GM19455 (cell line): Measurements from ENCODE around the gene DGCR8.

Experiments used
- ATAC-seq: cut with Tn5 transposase; IDR thresholded peaks from one replicate; pipeline ENCODE4 v1.9.1; 2021; ENCODE audit not compliant: unreplicated experiment

DGCR8 gene

DNA sequence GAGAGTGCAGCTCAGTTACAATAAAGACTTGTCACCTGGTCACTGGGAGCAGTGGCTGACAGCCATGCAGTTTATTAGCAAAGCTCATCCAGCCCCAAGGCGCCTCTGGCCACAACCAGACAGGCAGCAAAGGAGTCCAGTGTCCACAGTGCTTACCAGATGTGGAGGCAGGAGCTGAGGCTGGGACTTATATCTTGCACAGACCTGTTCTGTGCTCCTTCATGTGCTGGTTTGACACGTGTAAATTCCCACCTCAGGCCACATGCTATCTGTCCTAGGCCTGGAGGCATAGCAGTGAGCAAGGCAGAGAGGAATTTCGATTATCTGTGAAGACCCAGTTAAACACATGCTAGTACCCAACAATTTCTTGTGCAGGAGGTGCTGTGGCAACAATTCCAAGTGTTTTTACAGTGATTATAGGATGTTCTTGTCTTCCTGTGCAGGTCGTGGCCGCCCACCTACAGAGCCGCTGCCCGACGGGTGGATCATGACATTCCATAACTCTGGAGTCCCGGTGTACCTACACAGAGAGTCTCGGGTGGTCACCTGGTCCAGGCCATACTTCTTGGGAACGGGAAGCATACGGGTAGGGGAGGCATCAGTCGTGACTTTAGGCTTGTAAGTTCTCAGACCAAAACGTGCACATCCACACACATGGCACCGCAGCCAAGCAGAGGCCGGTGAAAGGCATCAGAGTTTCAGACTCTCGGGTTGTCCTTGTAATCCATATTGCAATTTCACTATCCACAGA, 9.4 kb downstream of the DGCR8 start:
- ATAC-seq, result no peak

DNA sequence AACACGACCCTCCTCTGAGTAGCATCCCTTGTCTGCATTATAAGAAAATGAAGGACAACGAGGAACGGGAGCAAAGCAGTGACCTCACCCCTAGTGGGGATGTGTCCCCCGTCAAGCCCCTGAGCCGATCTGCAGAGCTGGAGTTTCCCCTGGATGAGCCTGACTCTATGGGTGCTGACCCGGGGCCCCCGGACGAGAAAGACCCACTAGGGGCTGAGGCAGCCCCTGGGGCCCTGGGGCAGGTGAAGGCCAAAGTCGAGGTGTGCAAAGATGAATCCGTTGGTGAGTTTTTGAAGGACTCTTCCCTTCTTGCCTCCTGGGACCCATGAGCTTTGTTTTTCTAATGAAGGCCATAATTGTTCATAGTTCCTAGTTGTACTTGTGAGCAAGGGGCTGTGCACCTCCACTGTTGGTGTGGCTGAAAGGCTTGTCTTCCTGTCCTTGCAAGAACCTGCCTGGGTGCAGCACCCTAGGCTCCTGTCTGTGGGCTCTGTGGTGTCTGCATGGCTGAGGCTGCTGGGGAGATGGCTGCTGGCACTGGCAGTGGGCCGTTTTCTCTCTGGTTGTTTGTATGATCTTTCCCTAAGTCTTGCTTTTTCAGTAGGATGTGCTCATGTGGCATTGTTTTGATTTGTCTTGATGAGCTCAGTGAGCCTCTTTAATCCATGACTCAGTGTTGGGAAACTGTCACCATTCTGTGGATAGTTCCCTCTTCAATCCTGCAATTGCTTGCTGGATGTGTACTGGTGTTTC, 10.1 kb downstream of the DGCR8 start:
- ATAC-seq, result no peak

DNA sequence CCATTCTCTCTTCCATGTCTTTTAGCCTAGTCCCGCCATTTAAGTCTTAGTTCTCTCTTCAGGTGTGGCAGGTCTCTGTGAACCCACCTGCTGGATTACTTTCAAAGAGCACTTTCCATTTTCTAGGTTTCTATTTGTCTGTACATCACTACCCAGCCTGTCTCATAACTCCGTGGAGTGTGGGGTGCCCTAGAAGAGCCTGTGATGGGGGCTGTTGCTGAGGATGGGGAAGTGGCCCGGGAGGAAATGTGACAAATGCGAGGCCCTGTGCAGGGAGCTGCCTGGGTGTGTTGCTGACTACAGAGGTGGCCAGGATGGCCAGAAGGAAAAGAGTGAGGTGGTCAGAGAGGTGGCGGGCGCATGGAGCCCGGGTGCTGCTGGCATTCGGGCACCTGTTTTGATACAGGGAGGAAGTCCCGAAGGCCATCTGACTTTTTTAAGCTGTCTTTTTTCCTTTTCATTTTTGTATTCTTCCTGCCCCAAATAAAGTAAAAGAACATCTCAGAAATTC, 10.7 kb downstream of the DGCR8 start:
- ATAC-seq, result no peak

DNA sequence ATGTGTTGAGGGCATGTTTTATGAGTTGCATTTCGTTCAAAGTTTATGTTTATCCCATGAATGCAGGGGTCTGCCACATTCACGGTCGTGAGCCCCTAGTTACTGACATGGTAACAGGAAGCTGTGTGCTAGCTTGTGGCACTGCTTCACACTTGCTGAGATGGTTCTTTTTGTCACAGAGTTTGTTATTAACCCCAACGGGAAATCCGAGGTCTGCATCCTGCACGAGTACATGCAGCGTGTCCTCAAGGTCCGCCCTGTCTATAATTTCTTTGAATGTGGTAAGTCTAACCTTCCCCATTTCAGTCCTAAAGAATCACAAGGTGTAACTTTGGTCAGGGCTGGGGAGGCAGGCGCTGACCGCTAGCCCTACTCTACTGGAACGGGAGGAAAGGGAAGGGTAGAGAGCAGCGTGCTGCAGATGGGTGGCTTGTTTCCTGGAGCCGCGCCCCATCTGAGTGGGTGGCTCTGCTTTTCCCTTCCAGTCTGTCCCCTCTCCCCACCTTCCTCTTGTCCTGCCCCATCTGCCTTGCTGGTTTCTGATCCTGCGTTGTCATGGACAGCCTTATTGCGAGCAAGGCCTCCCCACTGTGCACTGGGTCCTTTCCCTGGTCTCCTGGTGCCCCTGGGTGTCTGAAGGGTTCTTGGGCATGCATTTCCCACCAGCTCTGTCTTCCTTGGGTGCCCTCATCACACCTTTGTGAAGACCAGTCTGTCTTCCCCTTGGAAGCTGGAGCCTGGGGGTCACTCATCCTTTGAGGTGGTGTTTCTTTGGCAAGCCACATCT, 11.8 kb downstream of the DGCR8 start:
- ATAC-seq, result no peak

DNA sequence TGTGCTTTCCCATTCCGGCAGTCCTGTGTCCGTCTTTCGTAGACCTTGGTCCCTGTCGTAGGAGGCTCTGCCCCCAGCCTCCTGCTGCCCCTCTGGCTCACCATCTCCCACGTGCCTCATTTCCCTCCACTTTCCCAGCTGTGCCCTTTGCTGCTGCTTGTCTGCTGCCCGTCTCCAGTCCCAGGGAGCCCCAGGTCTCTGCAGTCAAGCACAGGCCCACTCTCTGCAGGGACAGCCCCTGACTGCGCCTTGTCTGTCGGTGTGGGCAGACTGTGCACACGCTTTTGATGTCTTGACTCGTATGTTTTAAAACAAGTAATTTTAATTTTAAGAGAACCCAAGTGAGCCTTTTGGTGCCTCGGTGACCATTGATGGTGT, 12.4 kb downstream of the DGCR8 start:
- no peak for ATAC-seq

DNA sequence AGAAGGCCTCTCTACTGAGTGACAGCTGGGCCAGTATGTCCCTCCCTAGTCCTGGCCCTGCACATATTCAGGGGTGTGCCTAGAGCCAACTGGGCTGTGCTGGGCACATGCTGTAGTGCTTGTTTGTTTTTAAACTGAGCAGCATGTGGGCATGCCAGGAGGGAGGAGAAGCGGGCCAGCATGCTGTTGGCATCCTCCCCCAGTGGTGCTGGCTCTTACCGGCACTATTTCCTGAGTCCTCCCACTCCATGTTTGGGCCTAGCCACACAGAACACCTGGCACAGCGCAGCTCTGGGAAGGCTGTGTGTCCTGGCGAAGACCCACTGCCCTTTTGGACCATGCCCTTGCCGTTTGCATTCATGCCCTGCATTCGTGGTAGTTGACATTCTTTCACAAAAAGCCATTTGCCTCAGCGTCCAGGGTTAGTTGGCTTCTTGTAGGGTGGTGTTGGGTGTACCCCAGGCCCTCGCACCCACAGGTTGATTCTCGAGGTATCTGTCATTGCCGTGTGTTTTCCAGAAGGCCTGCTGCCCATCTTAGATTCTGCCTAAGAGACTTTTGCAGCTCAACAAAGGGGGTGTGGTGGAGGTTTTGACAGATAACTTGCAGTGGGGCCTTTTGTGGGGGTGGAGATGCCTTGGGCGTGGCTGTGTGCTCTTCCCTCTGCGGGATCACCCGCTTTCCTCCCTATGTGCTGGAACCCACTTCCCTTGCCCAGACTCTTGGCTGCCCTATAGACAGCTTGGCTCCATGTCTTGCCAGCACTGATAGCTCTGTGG, 13.6 kb downstream of the DGCR8 start:
- ATAC-seq, result no peak

DNA sequence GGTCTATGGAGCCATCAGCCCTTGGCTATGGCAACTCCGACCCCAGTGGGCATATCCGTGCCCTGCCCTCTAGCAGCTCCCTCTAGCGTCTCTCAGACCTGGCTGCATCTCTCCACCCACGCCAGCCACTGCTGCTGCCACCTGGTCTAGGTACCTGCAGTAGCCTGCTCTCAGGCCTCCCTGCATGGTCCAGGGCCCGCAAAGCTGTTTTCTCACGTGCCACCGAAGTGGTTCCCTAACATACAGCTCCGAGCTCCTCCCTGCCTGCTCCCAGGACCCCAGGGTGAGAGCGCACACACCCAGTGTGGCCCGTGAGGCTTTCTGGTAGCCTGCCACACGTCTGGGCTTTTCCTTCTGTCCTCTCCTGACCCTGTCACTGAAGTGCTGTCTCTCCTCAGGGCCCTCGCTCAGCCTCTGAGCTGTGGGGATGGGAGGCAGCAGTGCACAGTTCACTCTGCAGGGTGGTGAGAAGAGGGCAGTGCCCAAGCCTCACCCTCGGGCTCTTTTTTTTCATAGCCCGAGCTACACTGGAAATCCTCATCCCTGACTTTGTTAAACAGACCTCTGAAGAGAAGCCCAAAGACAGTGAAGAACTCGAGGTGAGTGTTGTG, 14.3 kb downstream of the DGCR8 start:
- no peak for ATAC-seq

DNA sequence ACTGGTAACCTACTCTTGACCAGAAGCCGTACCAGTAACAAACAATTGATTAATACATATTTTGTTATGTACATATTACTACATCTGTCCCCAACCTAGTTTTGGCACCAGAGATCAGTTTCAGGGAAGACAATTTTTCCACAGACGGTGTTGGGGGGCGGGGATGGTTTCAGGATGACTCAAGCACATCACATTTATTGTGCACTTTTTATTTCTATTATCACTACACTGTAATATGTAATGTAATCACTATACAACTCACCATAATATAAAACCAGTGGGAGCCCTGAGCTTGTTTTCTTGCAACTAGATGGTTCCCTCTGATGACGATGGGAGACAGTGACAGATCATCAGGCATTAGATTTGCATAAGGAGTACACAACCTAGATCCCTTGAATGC, 15.5 kb downstream of the DGCR8 start:
- ATAC-seq, result no peak

DNA sequence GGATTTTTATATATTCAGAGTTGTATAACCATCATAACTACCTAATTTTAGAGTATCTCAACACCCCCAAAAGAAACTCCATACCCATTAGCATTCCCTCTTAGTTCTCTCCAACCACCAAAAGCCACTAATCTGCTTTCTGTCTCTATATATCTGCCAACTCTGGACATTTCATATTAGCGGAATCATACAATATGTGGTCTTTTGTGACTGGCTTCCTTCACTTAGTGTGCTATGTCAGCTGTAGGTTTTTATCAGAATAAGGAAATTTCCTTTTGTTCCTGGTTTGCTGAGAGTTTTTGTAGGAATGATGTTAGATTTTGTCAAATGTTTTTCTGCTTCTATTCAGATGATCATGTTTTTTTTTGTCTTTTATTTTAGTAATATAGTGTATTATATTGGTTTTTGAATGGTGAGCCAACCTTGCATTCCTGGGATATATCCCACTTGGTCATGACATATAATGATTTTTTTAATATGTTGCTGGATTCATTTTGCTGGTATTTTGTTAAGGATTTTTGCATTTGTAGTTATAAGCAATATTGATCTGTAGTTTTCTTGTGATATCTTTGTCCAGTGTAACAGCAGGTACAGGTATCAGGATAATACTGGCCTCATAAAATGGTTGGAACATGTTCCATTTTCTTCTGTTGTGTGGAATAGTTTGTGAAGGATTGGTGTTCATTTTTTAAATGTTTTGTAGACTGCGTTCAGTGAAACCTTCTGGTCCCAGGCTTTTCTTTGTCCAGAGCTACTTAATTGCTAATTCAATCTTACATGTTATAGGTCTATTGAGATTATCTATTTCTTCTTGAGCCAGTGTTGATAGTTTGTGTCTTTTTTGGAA, 16.8 kb downstream of the DGCR8 start:
- ATAC-seq, result no peak

DNA sequence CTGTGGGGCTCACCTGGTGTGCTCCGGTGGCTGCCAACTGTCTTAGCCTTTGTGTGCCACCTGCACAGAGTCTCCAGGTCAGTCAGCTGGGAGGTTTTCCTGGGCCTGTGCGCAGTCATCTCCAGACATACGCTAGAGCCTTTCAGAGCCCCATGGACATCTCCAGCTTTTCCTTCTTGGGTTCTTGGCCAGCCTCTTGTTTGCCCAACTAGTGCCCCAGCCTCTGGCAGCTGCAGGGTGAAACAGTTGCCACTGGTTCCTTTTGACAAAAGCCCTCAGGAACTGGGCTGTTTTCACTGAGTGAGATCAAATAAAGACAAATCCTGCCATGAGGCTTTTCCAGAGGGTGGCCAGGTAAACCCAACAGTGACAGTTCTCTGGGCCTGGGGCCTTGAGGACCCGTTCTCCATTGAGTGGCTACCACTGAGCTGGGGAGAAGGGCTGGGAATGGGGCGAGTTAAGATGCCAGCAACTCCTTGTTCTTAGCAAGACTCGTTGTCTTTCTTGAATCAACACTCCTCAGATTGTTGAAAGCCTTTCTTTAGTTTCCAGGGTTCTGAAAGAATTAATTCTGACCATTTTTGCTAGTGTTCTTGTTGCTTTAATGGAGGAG, 19.2 kb downstream of the DGCR8 start:
- no peak for ATAC-seq

DNA sequence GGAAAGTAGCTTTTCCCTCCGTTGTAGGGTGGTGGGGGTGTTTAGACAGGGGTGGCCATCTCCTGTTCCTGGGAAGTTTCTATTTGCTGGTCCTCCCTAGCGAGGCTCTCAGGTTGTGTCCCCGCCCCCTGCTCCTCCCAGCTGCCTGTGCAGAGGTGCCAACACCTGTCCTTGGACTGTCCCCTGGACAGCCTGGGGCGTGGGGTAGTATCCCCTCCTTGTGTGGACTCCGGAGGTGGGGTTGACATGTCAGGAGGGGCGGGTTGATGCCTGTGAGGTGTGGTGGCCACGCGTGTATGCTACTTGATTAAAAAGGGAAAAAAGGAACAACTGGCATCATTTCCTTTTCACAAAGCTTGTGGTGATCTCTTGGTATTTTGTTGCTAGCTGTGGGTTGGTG, 21.6 kb downstream of the DGCR8 start:
- ATAC-seq, result no peak

DNA sequence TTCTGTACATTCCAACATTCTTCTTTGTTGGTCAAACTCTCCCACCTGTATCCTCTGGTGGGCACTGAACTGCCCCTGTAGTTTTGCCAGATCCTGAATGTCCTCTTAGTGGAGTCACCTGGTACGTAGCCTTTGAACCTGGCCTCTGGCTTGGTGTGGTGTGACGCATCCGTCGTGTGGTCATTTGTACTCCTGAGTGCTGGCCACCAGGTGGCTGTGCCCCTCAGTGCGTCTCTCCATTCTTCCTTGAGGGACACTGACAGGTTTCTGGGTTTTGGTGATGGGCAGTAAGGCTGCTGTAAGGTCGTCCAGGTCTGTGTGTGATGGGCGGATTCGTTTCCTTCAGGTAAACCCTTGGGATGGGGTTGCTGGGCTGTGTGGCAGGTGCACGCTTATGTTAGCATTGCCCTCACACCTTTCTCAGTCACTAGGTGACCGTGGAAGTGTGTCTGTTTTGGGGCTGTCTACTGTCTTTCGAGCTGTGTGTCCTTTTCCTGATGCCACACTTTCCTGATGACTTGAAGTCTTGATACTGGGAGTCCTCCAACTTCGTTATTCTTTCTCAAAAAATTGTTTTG, 22.3 kb downstream of the DGCR8 start:
- no peak for ATAC-seq

DNA sequence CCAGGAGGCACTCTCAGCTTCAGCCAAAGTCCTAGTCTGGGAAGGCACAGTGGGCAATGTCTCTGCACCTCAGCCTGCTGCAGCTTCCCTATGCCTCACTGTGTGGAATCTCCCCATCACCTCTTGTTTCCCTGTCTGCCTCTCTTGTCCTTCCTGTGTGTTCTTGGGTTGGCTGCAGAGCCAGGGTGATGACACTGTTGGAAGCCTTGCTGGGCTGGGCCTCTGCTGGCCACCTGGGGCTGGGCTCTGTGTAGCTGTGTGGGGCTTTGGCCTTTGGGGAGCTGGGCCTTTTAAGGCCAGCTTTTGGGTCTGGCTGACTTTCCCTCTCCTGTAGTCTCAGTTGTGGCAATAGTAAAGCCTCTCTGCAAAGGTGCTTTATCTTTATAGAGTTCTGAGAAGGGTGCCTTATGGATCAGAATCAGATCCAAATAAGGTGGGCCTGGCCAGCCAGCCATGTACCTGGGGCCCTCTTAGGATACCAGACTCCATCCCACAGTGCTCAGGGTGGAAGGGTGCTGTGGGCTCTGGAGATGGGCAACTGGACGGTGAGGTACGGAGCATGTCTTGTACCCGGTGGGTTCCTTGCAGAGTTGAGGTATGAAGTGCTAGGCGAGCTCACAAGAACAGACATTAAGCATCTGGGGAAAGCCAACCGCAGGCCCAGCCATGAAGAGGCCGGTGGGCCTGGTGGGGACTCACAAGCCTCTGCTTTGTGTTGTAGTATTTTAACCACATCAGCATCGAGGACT, 25.6 kb downstream of the DGCR8 start:
- ATAC-seq, result no peak

DNA sequence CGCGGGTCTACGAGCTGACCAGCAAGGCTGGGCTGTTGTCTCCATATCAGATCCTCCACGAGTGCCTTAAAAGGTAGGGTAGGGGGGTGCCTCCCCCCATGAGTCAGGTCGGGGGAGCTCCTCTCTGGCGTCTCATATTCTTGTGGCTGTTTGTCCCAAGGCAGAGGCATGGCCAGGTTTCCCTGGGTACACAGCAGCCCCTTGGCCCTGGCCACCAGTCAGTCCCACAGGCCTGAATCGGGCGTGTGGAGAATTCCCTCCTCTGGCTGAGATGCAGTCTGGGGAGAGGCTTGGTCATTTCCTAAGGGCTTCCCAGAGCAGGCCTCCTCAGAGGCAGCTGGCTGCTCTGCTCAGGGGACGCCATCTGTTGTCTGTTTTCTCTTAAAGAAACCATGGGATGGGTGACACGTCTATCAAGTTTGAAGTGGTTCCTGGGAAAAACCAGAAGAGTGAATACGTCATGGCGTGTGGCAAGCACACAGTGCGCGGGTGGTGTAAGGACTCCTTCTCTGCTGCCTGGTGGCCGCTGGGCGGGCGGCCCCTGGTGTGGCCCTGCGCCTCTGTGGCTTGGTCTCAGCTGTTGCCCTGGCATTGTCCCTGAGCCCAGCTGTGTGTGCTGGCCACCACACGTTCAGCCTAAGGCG, 26.3 kb downstream of the DGCR8 start:
- no peak for ATAC-seq

DNA sequence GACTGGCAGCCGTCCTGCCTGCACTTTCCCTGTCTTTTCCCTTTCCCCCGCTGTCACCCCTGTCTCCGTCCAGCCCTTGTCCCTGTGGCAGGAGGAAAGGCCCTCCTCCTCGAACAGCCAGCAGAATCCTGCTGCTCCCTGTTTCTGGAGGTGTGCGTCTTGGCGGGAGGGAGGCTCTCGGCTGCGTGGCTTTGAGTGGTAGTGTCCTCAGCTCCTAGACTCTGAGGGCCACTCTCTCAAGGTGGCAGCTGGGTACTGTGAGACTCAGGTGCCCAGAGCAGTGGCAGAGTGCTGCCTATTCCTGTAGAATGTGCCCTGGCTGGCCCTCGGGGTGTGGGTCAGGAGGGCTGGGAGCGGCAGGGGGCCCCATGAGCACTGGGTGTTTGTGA, 26.8 kb downstream of the DGCR8 start:
- no peak for ATAC-seq

DNA sequence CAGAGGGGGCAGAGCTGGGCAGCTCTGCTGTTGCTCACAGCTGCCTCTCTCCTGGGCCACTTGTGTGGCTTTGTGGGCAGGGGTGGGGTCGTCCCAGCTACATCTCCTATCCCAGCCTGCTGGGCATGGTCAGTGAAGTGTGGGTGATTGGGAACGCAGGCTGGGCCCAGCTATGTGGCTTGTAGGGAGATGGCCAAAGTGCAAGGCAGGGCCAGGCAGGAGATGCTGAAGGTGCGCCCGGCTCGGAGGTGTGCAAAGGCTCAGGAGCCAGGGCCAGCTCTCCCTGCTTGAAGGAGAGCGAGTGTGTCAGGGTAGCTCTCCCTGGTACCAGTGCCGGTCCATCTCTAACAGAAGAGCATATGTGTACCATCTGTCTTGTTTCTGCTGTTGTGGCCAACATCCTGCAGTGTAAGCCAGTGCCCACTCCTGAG, 27.4 kb downstream of the DGCR8 start:
- no peak for ATAC-seq

DNA sequence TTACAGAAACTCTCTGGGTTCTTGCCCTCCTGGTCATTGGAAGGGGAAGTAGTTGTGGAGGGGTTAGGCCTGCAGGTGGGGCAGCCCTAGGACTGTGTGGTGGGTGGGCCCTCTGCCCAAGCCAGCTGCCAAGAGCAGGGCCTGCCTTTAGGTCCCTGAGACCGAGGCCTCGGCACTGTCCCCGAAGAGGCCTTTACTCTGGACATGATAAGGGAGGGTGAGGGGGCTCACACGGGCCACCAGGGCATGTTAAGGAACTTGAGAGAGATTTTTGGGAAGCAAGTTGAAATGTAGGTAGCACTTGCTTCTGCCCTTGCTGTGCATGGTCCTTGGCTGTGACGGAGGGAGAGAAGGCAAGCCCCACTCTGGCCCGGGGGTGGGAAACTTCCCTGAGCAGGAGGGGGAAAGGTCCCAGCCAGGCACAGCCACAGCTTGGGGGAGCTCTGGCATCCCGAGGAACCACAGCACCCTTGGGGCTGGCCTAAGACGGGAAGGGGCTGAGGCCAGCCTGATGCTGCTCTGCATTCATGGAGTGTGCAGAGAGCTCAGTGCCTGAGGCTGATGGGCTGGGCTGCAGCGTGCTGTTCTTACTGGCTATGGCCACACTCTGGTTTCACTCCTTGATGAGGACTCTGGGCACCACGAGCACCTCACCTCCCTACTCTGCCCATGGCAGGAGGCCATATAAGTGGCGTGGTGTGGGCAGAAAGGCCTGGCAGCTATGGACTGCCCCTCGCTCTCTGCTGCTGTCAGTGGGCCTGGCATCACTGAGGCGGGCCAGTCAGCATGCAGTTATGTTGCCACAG, 28.1 kb downstream of the DGCR8 start:
- no peak for ATAC-seq
